Fibroblast of pulmonary artery (primary cell): ENCODE data around the gene CACNB4.

Source experiments
- DNase-seq: peaks from one replicate; pipeline ENCODE4 v3.0.0-alpha.2; 2010; ENCODE audit warnings: low read depth
- H3K4me3 ChIP-seq: replicated peaks from 2 replicates; pipeline ENCODE4 v1.5.1; 2011; ENCODE audit warnings: low read depth, mild to moderate bottlenecking, control low read depth, low read length, moderate library complexity
- TF ChIP-seq, protein P1 (sequence below): IDR thresholded peaks from 2 replicates; pipeline ENCODE4 v1.5.1; 2011; ENCODE audit warnings: mild to moderate bottlenecking, control low read depth, low read length, inconsistent platforms; ENCODE audit errors: missing control alignments

CACNB4 gene

DNA sequence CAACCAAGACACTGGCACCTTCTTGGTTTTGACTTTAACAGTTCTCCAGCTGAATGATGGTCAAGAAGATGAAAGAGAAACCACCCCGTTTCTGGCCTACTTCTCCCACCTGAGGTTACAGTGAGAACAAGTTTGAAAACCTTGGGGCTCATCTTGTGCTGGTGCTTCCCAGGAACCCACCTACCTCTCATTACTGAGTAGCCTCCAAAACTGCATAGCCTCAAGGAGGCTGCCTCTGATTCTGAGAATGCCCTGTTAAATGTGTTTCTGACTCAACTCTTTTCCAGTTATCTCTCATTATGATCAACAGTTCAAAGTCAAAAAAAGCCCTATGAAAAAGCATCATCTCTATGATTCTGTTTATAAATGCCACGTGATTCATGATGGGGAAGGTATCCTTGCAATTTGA is 121.9 kb downstream of the CACNB4 start:
- TF ChIP-seq, protein P1, sequence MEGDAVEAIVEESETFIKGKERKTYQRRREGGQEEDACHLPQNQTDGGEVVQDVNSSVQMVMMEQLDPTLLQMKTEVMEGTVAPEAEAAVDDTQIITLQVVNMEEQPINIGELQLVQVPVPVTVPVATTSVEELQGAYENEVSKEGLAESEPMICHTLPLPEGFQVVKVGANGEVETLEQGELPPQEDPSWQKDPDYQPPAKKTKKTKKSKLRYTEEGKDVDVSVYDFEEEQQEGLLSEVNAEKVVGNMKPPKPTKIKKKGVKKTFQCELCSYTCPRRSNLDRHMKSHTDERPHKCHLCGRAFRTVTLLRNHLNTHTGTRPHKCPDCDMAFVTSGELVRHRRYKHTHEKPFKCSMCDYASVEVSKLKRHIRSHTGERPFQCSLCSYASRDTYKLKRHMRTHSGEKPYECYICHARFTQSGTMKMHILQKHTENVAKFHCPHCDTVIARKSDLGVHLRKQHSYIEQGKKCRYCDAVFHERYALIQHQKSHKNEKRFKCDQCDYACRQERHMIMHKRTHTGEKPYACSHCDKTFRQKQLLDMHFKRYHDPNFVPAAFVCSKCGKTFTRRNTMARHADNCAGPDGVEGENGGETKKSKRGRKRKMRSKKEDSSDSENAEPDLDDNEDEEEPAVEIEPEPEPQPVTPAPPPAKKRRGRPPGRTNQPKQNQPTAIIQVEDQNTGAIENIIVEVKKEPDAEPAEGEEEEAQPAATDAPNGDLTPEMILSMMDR = no peak
- H3K4me3 ChIP-seq = no peak overlapping the region
- no peak for DNase-seq

DNA sequence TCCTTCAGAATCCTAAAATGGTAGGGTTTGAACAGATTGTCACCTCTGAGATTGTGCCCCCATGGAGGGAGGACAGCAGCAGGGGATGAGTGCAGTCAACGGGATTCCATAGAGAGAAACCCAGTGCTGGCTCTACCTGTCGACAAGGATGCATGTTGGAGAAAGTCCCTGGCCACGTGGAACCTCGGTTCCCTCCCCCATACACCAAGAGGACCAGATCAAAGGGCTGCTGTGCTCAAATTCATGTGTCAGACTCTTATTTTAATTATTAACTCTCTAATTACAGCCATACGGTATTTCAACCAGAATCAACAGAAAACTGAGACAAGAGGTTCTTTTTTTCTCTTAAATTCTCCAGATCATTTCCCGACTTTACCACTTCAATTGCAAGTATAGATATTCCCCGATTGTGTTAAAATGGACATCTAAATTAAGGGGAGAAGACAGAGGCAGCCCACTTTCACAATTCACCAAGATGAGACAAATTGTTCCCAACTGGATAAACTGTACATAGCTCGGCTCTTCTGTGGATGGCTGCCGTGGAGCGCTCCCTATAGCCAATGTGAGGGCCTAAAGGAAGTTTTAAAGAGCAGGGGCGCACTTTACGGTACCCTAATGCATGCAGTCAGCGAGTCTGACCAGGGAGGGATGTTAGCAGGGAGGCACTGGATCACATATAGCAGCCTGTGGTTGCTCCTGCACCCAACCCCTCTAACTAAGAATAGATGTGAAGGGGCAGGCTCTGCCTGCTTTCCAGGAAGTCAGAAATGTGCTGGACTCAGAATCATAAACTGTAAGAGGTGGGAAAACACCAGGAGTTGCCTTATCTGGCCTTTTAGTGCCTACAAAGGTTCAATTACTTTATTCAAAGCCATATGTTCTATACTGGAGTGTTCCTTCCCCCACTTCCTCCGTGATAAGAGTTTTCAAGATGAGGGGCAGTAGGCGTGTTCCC is 123.1 kb downstream of the CACNB4 start:
- no peak for DNase-seq
- H3K4me3 ChIP-seq = no peak overlapping the region
- TF ChIP-seq, protein P1 = no peak

DNA sequence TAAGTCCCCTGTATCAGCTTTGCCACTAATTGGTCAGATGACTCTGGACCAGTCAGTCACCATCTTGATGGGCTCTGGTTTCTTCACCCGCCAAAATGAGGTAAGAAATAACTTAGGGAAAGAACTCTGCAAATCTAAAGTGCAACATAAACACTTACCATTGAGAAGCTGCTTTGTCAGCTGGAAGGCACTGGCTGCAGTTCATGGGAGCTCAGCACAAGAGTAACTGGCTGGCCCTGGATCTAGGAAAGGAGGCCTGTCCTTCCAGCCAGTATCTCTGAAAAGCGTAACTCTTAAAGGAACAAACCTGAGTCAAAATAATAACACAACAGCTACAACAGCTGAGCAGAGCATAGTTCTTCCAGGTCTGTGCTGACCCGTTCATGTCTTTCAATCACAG is 123.9 kb downstream of the CACNB4 start:
- TF ChIP-seq, protein P1 = no peak
- H3K4me3 ChIP-seq = no peak overlapping the region
- DNase-seq = no peak

DNA sequence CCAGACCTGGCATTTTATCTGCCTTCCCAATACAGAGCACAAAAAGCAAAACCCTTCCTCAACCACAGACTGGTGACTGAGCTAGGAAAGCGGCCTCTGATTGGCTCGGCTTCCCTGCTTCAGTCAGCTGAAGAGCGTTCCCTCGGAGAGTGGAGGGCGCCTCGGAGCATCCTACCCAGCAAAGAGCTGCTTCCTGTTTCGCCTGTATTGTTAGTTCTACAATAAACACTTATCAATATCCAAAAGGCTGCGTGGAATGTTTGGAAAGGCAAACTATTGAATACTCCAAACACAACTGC is 125.0 kb downstream of the CACNB4 start:
- H3K4me3 ChIP-seq = no peak overlapping the region
- DNase-seq = peak; percentile 8
- TF ChIP-seq, protein P1 = no peak

DNA sequence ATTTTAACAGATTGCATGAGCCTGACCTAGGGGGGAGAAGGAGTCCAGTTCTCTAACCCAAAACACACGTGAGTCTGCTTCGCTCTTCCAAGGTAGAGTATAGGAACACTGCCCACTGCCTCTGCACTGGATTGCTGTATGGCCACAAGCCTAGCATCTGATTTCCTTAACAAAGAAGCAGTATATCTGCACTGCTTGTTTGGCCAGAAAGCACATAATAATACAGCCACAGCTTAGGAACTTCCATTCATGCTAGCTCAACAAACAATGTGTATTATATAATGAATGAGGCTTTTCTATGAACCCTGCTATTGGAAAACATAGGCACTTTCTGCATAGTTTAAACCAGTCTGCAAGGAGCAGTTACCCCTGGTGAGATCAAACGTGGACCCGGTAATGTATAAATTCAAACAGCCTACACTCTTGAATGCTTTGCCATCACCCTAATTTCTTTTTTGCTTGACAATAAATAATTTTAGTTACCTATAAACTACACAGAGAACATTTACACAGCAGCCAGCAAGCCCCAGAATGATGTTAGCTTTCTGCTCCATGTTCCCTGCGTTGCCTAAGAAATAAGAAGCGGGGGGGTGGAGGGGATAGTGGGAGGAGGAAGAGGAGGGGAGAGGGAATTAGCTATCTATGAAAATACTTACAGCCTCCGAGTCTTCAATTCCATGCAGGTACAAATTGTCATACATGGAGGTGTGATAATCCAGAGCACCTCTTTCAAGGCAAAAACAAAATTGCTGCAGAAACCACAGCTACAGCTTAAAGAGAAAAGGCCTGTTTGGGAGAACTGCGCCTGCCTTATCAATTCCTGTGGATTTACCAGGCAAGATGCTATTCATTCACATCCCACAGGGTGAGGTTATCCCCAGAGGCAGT is 125.6 kb downstream of the CACNB4 start:
- H3K4me3 ChIP-seq = no peak overlapping the region
- TF ChIP-seq, protein P1 = no peak
- DNase-seq = no peak

DNA sequence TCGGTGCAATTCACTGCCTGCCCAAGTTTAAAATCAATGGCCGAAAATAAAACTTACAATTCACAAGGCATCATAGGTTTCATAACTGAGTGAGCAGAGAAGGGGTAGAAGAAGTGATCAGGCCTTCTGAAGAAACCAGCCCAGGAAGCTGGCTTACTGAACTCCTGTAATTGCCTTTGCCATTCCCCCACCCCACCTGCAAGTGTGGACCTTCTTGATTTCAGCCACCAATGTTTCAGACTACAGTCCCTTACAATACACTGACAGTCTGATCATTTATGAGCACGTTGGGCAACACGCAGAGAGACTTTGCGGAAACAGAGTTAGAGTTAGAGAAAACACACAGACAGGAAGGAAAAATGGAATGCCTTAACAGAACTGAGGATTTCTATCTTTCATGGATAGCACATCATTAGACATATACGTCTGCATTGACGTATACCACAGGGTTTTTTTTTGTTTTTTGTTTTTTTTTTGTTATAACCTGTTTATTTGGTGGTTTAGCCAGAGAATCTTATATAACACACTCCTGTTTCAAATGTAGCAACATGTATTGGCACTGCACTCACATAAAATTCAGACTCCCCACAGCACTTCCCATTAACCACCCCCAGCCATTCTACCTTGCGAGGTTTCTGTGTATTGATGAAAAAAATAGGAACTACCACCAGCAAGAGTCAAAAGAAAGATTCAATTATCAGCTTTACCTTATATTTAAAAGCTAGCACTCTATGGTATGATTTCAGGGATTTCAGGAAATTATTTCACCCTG is 126.4 kb downstream of the CACNB4 start:
- H3K4me3 ChIP-seq = no peak overlapping the region
- TF ChIP-seq, protein P1 = no peak
- DNase-seq = no peak
